GM21737 (cell line): ENCODE results near the gene SPEN.

Experiments
- ATAC-seq: cut with Tn5 transposase; IDR thresholded peaks from one replicate; pipeline ENCODE4 v1.9.1; 2021; ENCODE audit warnings: mild to moderate bottlenecking, moderate library complexity; ENCODE audit not compliant: unreplicated experiment

Gene SPEN

DNA sequence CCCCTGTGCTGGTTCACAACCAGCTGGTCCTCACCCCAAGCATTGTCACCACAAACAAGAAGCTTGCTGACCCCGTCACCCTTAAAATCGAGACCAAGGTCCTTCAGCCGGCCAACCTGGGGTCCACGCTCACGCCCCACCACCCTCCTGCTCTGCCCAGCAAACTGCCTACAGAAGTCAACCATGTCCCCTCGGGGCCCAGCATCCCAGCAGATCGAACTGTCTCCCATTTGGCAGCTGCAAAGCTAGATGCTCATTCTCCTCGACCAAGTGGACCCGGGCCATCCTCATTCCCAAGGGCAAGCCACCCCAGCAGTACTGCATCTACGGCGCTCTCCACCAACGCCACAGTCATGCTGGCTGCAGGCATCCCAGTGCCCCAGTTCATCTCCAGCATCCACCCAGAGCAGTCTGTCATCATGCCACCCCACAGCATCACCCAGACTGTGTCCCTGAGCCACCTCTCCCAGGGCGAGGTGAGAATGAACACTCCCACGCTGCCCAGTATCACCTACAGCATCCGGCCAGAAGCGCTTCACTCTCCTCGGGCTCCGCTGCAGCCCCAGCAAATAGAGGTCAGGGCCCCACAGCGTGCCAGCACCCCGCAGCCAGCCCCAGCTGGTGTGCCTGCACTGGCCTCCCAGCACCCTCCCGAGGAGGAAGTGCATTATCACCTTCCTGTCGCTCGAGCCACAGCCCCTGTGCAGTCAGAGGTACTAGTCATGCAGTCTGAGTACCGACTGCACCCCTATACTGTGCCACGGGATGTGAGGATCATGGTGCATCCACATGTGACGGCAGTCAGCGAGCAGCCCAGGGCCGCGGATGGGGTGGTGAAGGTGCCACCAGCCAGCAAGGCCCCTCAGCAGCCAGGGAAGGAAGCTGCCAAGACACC, 87.8 kb downstream of the SPEN start:
- no peak for ATAC-seq

DNA sequence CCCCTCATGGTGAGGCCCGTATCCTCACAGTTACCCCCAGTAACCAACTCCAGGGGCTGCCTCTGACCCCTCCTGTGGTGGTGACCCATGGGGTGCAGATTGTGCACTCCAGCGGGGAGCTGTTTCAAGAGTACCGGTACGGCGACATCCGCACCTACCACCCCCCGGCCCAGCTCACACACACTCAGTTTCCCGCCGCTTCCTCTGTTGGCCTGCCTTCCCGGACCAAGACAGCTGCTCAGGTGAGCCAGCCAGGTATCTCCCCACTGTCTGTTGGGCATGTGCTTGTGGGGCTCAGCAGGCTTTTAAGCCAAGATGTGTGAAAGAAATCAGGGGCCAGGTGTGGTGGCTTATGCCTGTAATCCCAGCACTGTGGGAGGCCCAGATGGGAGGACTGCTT, 88.5 kb downstream of the SPEN start:
- ATAC-seq = no peak

DNA sequence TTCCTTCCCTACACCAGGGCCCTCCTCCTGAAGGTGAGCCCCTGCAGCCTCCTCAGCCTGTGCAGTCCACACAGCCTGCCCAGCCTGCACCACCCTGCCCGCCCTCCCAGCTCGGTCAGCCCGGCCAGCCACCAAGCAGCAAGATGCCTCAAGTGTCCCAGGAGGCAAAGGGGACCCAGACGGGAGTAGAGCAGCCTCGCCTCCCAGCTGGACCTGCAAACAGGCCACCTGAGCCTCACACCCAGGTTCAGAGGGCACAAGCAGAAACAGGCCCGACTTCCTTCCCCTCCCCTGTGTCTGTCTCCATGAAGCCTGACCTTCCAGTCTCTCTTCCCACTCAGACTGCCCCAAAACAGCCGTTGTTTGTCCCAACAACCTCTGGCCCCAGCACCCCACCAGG, 89.6 kb downstream of the SPEN start:
- ATAC-seq = no peak

DNA sequence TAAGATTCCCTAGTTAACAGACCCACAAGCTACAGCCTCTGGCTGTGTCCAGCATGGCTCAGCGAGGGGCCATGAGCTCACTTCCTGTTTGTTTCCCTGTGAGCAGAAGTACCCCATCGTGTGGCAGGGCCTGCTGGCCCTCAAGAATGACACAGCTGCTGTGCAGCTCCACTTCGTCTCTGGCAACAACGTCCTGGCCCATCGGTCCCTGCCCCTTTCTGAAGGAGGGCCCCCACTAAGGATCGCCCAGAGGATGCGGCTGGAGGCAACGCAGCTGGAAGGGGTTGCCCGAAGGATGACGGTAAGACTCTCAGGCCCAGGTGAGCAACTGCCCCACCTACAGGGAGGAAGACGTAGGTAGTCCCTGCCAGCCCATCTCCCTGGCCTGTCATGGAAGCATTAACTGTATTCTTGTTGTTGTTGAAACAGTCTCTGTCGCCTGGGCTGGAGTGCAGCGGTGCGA, 90.2 kb downstream of the SPEN start:
- ATAC-seq = no peak

DNA sequence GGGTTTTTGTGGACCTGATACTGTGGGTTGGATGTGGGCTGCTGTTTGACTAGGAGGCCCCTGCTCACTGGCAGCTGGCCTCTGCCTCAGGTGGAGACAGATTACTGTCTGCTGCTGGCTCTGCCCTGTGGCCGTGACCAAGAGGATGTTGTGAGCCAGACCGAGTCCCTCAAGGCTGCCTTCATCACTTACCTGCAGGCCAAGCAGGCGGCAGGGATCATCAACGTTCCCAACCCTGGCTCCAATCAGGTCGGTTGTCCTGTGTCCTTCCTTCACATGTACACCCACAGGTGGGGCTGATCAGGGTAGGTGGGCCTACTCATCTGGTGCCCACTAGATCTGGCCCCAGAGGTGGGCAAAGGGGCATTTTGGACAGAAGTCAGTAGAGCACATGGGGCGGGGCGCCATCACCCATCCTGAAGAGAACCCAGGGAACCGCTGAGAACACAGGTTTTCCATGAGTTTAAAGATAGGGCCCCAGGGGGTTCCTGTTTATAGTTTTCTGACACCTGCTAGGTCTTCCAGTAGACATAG, 91.2 kb downstream of the SPEN start:
- no peak for ATAC-seq

DNA sequence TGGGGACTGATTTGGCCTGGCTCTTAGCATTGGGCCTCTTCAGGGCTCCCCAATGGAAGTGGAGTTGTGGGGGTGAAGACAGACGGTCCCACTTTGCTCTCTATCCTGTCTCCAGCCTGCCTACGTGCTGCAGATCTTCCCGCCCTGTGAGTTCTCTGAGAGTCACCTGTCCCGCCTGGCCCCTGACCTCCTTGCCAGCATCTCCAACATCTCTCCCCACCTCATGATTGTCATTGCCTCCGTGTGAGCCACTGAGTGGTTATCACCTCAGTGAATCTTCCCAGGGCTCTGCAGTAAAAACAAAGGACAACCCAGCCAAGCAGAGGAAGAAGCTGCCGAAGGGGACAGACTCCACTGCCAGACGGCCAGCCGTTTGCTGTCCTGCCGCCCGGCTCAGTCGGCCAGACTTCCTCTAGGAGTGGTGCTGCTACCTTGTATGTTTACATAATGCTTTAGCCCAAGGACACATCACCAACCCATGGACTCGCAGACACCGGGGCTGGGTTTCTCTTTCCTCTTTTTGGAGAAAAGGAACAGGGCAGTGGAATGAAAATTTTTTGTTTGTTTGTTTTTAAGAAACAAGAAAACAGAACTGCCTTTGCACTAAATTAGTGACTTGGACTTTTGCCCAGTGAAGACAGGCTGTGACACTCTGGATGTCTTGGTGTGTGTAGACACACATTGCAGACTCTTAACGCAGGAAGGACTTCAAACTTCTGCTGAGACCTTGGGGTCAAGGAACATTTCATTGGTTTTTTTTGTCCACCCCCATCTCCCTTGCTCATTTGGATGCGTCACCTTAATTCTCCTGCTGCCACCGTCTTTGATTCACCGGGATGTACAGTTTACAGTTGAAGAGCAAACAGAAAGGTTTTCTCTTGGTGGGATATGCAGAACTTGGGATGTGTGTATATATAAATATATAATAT, 91.9 kb downstream of the SPEN start:
- ATAC-seq = no peak

DNA sequence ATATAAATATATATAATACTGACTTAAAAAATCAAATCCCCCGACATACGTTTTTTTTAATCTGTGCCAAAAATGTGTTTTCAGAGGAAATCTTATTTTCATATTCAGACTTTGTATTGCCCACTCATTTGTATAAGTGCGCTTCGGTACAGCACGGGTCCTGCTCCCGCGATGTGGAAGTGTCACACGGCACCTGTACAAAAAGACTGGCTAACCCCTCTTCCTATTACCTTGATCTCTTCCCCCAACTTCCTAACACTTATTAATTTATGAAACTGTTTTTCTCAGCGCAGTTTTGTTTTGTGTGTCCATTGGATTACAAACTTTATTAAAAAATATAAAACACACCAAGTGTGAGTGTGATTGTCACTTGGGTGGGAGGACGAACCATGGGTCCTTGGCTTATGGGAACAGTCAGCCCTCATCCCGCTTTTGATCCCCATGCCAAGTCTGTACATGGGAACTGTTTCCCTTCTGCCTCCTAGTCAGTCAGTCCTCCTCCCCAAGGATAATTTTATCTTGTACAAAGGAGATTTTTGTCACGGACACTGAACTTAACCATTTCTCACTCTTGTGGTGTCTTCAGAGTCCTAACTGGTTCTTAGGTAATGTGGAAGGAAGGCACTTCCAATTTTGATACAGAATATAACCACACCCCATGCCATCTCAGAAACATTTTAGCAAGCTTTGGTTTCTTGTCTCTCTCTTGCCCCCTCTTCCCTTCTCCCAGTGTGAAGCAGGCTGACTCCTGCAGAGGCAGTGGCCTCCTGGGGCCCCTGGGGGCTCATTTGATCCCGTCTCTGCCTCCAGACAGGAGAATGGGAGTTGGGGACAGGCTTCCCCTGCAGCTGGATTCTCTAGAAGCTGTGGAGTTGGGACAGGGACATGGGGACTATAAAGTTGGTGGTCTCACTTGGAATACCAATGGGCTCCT, 92.9 kb downstream of the SPEN start:
- ATAC-seq = no peak

DNA sequence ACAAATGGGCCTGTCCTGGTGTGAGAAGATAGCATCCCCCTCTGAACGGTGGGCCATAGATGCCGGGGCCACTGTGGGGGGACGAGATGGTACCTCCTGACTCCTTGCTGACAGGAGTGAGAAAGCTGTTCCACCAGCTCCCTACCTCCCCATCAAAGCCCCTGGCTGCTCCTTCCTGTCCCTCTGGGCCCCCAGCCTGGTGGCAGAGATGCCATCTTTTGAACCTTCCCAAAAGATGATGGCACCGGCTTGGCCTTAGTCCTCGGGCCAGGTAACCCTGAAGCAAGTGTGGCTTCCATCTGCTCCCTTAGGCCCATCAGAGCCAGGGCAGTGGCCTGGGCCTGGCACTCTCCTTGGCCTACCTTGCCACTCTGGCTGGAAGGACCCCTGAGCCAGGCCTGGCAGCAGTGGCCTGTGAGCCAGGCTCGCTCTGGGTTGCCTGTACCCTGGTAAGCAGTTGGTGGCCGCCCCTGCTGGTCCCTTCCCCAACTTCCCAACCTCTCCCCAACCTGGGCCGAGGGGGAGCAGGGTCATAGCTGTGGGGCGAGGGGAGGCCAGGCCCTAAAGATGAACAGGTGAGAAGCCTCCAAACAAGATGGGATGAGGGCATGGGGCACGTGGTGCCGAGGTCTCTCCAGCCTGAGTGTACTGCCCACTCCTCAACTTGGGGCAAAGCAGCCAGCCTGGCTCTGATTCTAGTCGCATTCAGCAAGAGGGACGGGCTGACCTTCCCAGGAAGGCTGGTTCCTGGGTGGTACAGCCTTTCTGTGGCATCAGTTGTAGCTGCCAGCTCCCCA, 93.7 kb downstream of the SPEN start:
- no peak for ATAC-seq

DNA sequence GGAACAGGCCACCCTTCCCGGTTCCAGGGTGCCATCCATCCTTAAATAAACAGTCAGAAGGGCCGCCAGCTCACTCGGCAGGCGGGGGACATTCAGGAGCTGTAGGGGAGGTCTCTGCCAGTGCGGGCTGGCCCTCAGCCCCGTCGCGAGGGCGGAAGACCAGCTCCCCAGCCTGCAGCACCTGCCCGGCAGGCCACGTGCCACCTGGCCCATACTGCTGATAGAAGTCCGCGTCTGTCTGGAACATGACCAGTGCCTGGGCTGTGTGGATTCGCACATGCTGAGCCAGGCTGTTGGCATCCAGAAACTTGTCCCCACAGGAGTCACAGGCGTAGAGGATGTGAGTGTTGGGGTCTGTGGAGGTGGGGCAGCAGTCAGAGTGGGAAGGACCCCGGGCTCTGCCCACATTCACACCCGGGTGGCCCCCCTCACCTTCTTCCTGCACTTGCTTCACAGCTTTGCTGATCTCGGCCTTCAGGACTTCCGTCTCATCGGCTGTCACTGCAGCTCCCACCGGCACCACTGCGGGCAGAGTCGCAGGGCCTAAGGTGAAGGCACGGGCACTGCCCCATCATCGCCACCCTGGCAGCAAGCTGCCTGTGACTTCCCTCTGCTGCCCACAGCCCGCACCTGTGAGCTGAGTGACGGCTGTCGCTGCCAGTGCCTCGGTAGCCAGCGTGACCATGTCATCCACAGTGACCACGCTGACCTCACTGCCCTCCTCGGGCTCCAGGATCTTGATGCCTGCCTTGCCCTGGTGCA, 94.6 kb downstream of the SPEN start:
- no peak for ATAC-seq

DNA sequence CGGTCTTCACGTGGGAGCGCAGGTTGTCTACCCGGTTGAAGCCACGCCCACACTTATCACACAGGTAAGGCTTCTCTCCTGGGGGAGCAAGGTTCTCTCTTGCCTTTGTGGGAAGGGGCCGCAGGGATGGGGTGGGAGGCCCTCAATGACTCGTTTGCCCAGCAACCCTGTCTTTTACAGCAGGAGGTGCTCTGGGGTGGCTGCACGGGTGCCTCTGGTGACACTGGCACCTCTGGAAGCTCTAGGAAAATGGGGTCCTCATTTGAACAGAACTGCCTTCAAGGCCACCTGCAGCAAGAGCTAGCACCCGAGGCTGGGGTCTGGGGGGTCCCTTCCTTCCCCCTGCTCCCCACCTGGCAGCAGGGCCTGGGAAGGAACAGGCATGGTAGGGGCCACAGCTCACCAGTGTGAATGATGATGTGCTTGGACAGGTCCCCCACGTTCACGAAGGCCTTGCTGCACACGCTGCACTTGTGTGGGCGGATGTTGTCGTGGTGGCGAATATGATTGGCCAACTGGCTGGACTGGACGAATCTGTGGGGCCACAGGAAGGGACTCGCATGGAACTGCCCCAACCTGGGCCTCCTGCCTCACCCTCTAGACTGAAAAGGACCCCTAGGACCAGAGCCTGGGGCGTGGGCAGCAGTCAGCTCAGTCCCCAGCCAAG, 95.3 kb downstream of the SPEN start:
- no peak for ATAC-seq

DNA sequence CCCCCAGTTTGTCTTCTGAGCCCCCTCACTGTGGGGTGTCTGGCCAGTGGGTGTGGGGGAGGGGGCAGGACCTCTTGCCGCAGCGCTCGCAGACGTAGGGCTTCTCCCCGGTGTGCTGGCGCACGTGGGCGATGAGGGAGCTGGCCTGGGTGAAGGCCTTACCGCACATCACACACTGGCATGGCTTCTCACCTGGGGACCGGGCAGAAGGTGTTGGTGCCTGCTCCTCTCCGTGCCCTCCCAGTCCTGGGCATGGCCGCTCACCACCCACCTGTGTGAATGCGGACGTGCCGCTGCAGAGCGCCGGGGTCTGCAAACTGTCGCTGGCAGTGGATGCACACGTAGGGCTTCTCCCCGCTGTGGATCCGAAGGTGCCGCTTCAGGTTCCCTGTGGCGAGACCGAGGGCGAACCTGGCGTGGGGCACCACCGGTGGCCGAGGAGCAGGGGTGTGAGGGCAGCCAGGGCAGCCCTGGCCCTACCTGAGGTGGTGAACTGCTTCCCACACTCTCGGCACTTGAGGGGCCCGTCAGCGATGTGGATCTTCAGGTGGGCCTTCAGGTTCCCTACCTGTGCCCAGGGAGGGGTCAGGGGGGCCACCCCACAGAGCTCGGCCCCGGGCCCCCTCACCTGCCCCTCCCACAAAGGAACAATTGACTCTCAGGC, 96.0 kb downstream of the SPEN start:
- no peak for ATAC-seq

DNA sequence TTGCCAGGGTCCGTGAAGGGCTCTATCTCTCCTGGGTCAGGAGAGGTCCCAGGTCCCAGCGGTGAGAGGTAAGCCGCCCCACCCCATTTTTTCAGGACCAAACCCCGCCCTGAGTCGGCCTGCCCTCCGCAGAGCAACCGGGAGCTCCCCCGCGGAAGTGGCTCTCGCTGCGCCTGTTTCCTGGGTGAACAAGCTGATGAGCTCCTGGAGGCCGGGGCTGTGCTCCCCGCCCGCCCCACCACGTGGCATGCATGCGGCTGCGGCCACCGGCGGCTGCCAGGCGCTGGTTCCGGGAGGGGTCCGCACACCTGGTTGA, 96.4 kb downstream of the SPEN start:
- no peak for ATAC-seq

DNA sequence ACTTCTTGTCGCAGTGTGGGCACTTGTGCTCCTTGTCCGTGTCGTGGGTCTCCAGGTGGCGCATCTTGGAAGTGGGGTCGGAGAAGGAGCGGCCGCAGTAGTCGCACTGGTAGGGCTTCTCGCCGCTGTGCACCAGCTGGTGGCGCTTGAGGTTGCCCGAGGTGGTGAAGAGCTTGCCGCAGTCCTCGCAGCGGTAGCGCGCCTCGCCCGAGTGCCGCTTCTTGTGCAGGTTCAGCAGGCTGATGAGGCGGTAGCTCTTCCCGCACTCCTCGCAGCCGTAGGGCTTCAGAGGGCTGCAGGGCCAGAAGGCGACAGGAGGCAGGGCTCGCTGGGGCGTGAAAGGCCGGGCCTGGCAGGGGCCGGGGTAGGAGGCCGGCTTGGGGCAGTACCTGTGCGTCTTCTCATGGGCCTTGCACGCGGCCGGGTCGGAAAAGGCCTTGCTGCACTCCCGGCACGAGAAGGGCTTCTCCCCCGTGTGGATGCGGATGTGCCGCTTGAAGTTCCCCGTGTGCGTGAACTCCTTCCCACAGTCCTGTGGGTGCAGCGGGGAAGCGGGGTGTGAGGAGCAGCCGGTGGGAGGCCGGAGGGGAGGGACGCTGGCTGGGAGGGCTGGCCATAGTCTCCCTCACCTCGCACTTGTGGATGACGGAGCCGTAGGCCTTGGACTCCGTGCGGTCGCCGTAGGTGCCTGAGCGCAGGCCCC, 97.0 kb downstream of the SPEN start:
- ATAC-seq = no peak

DNA sequence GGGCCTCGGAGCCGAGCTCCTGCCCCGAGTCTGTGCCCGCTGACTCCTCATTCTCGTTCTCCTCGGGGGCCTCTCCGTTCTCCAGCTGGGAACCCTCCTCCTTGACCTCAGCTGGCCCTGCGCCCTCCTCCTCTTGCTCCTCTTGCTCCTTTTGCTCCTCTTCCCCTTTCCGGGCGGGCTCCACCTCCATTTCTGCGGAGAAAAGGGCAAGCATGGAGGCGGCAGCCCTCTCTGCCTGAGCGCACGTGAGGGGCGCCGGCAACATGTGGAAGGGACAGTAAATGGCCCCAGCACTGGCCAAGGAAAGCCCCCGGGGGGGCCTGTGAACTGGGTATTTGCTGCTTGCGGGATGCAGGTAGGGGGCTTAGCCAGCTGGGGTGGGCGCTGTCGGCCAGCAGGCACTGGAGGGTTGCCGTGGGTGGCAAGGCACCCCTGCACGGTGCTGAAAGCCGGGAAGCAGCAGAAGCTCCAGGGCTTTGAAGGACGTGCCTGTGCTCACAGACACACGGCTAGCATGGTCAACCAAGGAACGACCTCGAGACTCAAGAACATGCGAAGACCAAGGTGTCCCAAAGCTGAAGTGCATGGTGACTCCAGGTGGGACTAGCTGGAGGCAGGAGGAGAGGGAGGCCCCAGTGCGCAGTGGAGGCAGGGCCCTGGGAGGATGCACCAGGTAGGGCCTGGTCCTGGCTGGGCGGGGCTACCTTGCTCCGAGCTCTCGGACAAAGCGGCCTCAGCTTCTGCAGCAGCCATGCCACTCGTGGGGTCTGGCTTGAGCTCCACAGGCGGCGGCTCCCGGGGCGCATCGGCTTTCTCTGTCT, 97.7 kb downstream of the SPEN start:
- no peak for ATAC-seq

DNA sequence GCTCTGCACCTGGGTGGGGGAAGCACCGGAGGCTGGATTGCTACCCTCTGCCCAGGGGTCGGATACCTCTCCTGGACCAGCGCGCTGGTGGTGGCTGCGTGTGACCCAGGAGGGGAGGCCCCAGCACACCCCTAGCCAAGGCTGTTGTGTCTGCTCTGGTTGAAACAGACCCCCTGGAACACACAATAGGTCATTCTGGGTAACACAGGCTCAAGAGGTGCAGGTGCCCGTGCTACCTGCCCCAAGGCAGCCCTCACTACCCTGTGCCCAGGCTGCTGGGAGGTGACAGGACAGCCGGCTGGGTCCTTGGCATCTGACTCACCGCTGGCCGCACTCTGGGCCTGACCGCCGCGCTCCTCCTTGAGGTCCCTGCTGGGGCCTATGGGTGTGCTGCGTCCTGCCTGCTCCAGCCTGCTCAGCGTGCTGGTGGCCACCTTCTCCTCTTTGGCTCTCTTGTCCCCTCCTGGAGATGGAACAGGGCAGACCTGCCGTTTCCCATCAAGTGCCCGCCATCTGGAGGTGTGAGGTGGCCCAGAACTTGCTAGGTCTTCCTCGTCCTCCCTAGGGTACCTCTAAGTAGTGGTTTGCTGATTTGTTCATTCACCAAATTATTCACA, 98.4 kb downstream of the SPEN start:
- no peak for ATAC-seq
